NT2/D1 (cell line): ENCODE results near the gene CAPZA3.

Experiments
- SUZ12 ChIP-seq: IDR thresholded peaks from 2 replicates; pipeline ENCODE4 v1.6.1; 2011; ENCODE audit not compliant: insufficient read length, insufficient read depth; ENCODE audit errors: extremely low read depth
- YY1 ChIP-seq: IDR thresholded peaks from 2 replicates; pipeline ENCODE4 v1.6.1; 2011; ENCODE audit not compliant: insufficient read length, insufficient read depth
- ZNF274 ChIP-seq: IDR thresholded peaks from 2 replicates; pipeline ENCODE4 v1.6.1; 2011; ENCODE audit warnings: mild to moderate bottlenecking, low read depth, low read length

DNA sequence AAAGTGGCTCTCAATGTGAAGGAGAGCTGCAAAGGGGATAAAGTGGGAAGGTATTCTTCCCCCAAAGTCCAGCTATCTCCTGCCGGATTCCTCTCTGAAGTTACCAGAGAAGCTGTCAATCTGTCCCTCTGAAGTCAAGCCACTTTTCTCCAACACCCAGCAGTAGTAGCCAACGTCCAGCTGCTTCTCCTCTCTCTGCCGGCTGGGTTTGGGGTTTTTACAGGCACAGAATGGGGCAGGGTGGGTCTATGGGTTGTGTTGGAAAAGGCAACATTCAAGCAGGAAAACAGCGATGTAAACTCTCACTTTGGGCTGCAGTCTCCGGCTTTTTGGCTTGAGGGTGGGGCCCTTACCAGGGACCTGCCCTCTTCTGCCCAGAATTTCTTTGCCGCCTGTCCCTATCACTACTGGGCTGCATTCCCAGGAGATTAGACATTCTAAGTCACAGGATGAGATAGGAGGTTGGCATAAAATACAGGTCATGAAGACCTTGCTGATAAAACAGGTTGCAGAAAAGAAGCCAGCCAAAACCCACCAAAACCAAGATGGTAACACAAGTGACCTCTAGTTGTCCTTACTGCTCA lies 16.3 kb downstream of the CAPZA3 start:
- TF ChIP-seq YY1 (no peak), ZNF274 (no peak), SUZ12 (no peak)
